Neural progenitor cell (in vitro differentiated cells): Measurements from ENCODE around the gene SGO2.

Experiments used
- CTCF ChIP-seq: fragments of 200-600 bp; sonication (generic); IDR thresholded peaks from 2 replicates; pipeline ENCODE4 v1.5.1; 2017; ENCODE audit warnings: antibody characterized with exemption, mild to moderate bottlenecking
- EZH2 ChIP-seq: fragments of 200-600 bp; sonication (generic); IDR thresholded peaks from 2 replicates; pipeline ENCODE4 v1.6.1; 2017; ENCODE audit warnings: antibody characterized with exemption, mild to moderate bottlenecking, moderate library complexity

GRCh38 chr2:200603972-200604371, 78.0 kb downstream of the SGO2 start:
- TF ChIP-seq CTCF, result no peak
- no peak for TF ChIP-seq EZH2
